HepG2 (cell line): Measurements from ENCODE around the gene PEX13. TPM values are rescaled to one million over a fixed set of nuclear protein-coding genes. Genes with fewer than 3 reads are reported as not detected.

ENCODE experiments used
- AGO1 ChIP-seq: fragments of 200-400 bp; formaldehyde crosslinking; IDR thresholded peaks from 2 replicates; pipeline ENCODE4 v1.6.1; 2017; ENCODE audit warnings: mild to moderate bottlenecking, low read depth, low read length, moderate library complexity; ENCODE audit not compliant: poor library complexity, severe bottlenecking
- ATAD3A ChIP-seq: sonication (generic); formaldehyde crosslinking; IDR thresholded peaks from 2 replicates; pipeline ENCODE4 v1.4.0; 2020; ENCODE audit warnings: missing genetic modification reagents
- IRX3 ChIP-seq: sonication (generic); formaldehyde crosslinking; IDR thresholded peaks from 2 replicates; pipeline ENCODE4 v1.8.1; 2023; ENCODE audit warnings: mild to moderate bottlenecking, low read depth, missing genetic modification reagents, borderline replicate concordance
- MAZ ChIP-seq, 2 experiments: sonication (generic) in 1 of 2; formaldehyde crosslinking in 1 of 2; IDR thresholded peaks; 2 replicates each; pipeline versions ENCODE4 v1.5.0 to v1.6.1; 2012 to 2020; ENCODE audit warnings: low read depth in 2 of 2, mild to moderate bottlenecking in 2 of 2, borderline replicate concordance in 1 of 2, improper control_type of control experiment in 1 of 2, low read length in 1 of 2, missing genetic modification reagents in 1 of 2, moderate library complexity in 1 of 2
- MYPOP ChIP-seq: sonication (generic); formaldehyde crosslinking; IDR thresholded peaks from 2 replicates; pipeline ENCODE4 v1.8.1; 2023; ENCODE audit warnings: mild to moderate bottlenecking, moderate library complexity, missing genetic modification reagents
- NFYB ChIP-seq: sonication (generic); formaldehyde crosslinking; IDR thresholded peaks from 2 replicates; pipeline ENCODE4 v1.4.0; 2020; ENCODE audit warnings: missing genetic modification reagents
- POLR2A ChIP-seq, 2 experiments: IDR thresholded peaks; 2 replicates each; pipeline ENCODE4 v1.6.1; 2011; ENCODE audit warnings: low read depth in 2 of 2, low read length in 2 of 2, mild to moderate bottlenecking in 1 of 2, moderate library complexity in 1 of 2; ENCODE audit not compliant: insufficient read depth in 1 of 2
- SALL1 ChIP-seq: sonication (generic); formaldehyde crosslinking; IDR thresholded peaks from 2 replicates; pipeline ENCODE4 v1.8.0; 2022; ENCODE audit warnings: mild to moderate bottlenecking, missing genetic modification reagents
- STAT6 ChIP-seq: sonication (generic); formaldehyde crosslinking; IDR thresholded peaks from 2 replicates; pipeline ENCODE4 v1.4.0; 2020; ENCODE audit warnings: missing genetic modification reagents, mild to moderate bottlenecking, borderline replicate concordance
- ZBTB42 ChIP-seq: sonication (generic); formaldehyde crosslinking; IDR thresholded peaks from 2 replicates; pipeline ENCODE4 v1.5.0; 2020; ENCODE audit warnings: mild to moderate bottlenecking, missing genetic modification reagents
- ZNF101 ChIP-seq: sonication (generic); formaldehyde crosslinking; IDR thresholded peaks from 2 replicates; pipeline ENCODE4 v1.4.0; 2020; ENCODE audit warnings: mild to moderate bottlenecking, low read depth, missing genetic modification reagents, borderline replicate concordance
- ZNF253 ChIP-seq: sonication (generic); formaldehyde crosslinking; IDR thresholded peaks from 2 replicates; pipeline ENCODE4 v1.8.0; 2022; ENCODE audit warnings: mild to moderate bottlenecking, missing genetic modification reagents, borderline replicate concordance
- ZNF430 ChIP-seq: sonication (generic); formaldehyde crosslinking; IDR thresholded peaks from 2 replicates; pipeline ENCODE4 v1.9.0; 2021; ENCODE audit warnings: mild to moderate bottlenecking, missing genetic modification reagents
- ZNF513 ChIP-seq: sonication (generic); formaldehyde crosslinking; conservative IDR thresholded peaks from 2 replicates; pipeline ENCODE4 v1.5.0; 2020; ENCODE audit warnings: missing genetic modification reagents
- ZNF563 ChIP-seq: sonication (generic); formaldehyde crosslinking; IDR thresholded peaks from 2 replicates; pipeline ENCODE4 v1.8.0; 2022; ENCODE audit warnings: mild to moderate bottlenecking, moderate library complexity, missing genetic modification reagents
- ZNF577 ChIP-seq: sonication (generic); formaldehyde crosslinking; IDR thresholded peaks from 2 replicates; pipeline ENCODE4 v1.4.0; 2020; ENCODE audit warnings: mild to moderate bottlenecking, low read depth, missing genetic modification reagents, borderline replicate concordance
- ZNF619 ChIP-seq: sonication (generic); formaldehyde crosslinking; IDR thresholded peaks from 2 replicates; pipeline ENCODE4 v1.4.0; 2020; ENCODE audit warnings: mild to moderate bottlenecking, missing genetic modification reagents
- ZNF772 ChIP-seq: sonication (generic); formaldehyde crosslinking; IDR thresholded peaks from 2 replicates; pipeline ENCODE4 v1.5.0; 2020; ENCODE audit warnings: mild to moderate bottlenecking, missing genetic modification reagents
- ZUFSP ChIP-seq: sonication (generic); formaldehyde crosslinking; IDR thresholded peaks from 2 replicates; pipeline ENCODE4 v1.9.0; 2021; ENCODE audit warnings: missing genetic modification reagents, mild to moderate bottlenecking, borderline replicate concordance
- polyA plus RNA-seq, 8 experiments: library from polyadenylated mRNA; depleted of rRNA in 3 of 8; stranded (reverse) in 7 of 8; unstranded in 1 of 8; fragments of >200 nt; fragmentation: Illumina TruSeq in 4 of 8; extraction: Trizol in 4 of 8; gene quantifications; 2 replicates each; pipeline versions ENCODE4 v1.2.1 to v1.2.3, GENCODE V29; 2011 to 2016; ENCODE audit warnings: low read depth in 4 of 8, missing spikeins in 1 of 8, mixed read lengths in 1 of 8; ENCODE audit not compliant: insufficient read depth in 1 of 8
- total RNA-seq, 5 experiments: library from RNA; depleted of rRNA; stranded (reverse); fragments of >200 nt; fragmentation: Illumina TruSeq; extraction: Trizol; gene quantifications; 2 replicates each; pipeline ENCODE4 v1.2.3, GENCODE V29; 2016; ENCODE audit warnings: low read depth in 1 of 5

The PEX13 gene
- total and polyA plus RNA-seq, 2 of the 13 experiments (the other 11 are each of a cell fraction or from before 2014, with no cell fraction given) = 47.9 to 75.9 TPM

- TF ChIP-seq ZUFSP (CRISPR knock-in tag) (no peak), NFYB (CRISPR knock-in tag) (peak; percentile 82), ZNF577 (no peak), MAZ (IDR thresholded peaks at IDR 0.05; ENCODE audit: borderline replicate concordance, low read depth, low read length) (peak; percentile 70), MAZ (CRISPR knock-in tag; IDR thresholded peaks at IDR 0.05; ENCODE audit: low read depth) (peak; percentile 99), STAT6 (CRISPR knock-in tag) (no peak), ZNF563 (CRISPR knock-in tag) (peak; percentile 96), ZBTB42 (CRISPR knock-in tag) (no peak), SALL1 (peak; percentile 70), ZNF619 (CRISPR knock-in tag) (peak; percentile 68), ZNF772 (CRISPR knock-in tag) (0 out of 2 replicates have a peak, but pooled peaks have one; percentile 17), POLR2A (IDR thresholded peaks at IDR 0.05; ENCODE audit: insufficient read depth in 1 of 2, low read depth in 2 of 2, low read length in 2 of 2) (peak; percentile 49 to 84), IRX3 (CRISPR knock-in tag) (no peak), ZNF430 (CRISPR knock-in tag) (peak; percentile 86), MYPOP (CRISPR knock-in tag) (peak; percentile 91; the same call in 1 of the 2 replicates), ATAD3A (no peak), ZNF101 (CRISPR knock-in tag) (no peak), ZNF513 (no peak), AGO1 (peak; percentile 25), ZNF253 (peak; percentile 85)
Measured at GRCh38 chr2:61065714-61066709, 48.5 kb downstream of the PEX13 start, which contains the start of gene SANBR (continued).
